Retinal pigment epithelial cell (primary cell): ENCODE data around the gene HSPB1.

Experiments used
- DNase-seq: peaks from one replicate; pipeline ENCODE4 v3.0.0-alpha.2; 2010; ENCODE audit warnings: low read depth
- H3K4me3 ChIP-seq: 2 replicates; pipeline ENCODE4 v1.5.1; 2011; ENCODE audit warnings: mild to moderate bottlenecking, low read length, control low read depth, moderate library complexity
- TF ChIP-seq, protein P1 (sequence below): conservative IDR thresholded peaks from 2 replicates; pipeline ENCODE4 v1.5.1; 2011; ENCODE audit warnings: low read depth, low read length, control low read depth, inconsistent platforms

HSPB1 gene

DNA sequence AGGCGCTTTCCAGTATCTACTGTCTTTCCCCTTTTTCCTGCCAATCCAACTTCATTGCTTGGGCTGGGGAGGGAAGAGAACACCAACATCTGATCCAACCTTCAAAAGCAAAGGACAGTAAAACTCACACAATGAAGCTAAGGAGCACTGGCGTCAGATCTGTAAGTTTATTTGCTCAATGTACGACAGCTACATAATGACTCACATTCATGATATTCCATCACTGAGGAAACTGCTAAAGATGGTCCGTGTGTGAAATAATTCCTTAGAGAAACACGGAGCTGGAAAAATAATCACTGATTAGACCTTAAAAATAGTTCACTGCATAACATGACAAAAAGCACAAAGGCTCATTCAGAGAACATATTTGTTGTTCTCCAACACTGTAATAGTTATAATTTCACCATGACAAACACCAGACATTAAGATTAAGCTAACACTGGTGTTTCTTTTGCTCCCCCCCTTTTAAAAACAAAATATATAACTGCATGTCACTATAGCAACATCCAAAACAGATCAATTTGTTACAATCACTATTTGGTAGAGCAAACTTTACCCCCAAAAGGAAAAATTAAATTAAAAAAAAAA is 24.3 kb downstream of the HSPB1 start:
- TF ChIP-seq, protein P1, sequence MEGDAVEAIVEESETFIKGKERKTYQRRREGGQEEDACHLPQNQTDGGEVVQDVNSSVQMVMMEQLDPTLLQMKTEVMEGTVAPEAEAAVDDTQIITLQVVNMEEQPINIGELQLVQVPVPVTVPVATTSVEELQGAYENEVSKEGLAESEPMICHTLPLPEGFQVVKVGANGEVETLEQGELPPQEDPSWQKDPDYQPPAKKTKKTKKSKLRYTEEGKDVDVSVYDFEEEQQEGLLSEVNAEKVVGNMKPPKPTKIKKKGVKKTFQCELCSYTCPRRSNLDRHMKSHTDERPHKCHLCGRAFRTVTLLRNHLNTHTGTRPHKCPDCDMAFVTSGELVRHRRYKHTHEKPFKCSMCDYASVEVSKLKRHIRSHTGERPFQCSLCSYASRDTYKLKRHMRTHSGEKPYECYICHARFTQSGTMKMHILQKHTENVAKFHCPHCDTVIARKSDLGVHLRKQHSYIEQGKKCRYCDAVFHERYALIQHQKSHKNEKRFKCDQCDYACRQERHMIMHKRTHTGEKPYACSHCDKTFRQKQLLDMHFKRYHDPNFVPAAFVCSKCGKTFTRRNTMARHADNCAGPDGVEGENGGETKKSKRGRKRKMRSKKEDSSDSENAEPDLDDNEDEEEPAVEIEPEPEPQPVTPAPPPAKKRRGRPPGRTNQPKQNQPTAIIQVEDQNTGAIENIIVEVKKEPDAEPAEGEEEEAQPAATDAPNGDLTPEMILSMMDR, result no peak
- no peak for DNase-seq
- H3K4me3 ChIP-seq, result no peak overlapping the region

DNA sequence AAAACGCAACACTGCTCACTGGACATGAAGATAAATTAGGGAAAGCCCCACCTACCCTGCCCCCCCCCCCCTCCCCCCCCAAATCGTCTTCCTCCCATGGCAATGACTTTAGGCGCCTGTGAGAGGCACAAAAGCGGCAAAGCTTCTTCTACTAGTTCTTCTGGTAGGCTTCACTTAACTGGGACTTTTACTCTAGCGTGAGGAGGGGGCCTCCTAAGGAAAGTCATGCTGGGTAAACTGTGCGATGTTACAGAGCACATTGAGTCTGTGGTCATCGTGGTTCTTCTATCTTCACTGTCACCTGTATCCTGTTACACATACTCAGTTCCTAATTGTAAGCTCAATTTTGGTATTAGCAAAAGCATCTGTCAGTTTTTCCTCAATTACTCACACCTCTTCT is 25.1 kb downstream of the HSPB1 start:
- TF ChIP-seq, protein P1, result no peak

GRCh38 chr7:76328389-76328788 is 25.9 kb downstream of the HSPB1 start:
- TF ChIP-seq, protein P1, result no peak
- DNase-seq, result no peak
- no peak overlapping the region for H3K4me3 ChIP-seq

More for the DNA sequence above, 25.1 kb downstream of the HSPB1 start:
- no peak overlapping the region for H3K4me3 ChIP-seq
- no peak for DNase-seq

DNA sequence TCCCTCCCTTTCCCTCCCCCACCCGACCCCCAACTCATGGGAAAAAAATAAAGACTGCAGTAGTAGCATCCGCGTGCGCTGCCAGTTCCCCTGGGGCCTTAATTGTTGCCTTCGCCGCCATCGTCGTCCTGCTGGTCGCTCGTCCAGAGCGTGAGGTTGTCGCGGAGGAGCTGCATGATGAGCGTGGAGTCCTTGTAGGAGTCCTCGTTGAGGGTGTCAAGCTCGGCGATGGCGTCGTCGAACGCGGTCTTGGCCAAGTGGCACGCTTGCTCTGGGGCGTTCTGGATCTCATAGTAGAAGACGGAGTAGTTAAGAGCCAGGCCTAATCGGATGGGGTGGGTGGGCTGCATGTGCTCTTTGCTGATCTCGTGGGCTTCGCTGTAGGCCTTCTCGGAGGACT is 27.0 kb downstream of the HSPB1 start:
- H3K4me3 ChIP-seq, result no peak overlapping the region
- TF ChIP-seq, protein P1, result no peak
- no peak for DNase-seq

- TF ChIP-seq, protein P1, result no peak
- no peak for DNase-seq
Observed at GRCh38 chr7:76330261-76330660, 27.8 kb downstream of the HSPB1 start.

GRCh38 chr7:76330673-76331072 is 28.2 kb downstream of the HSPB1 start:
- no peak overlapping the region for H3K4me3 ChIP-seq
- TF ChIP-seq, protein P1, result no peak
- no peak for DNase-seq

More at GRCh38 chr7:76330261-76330660, 27.8 kb downstream of the HSPB1 start:
- H3K4me3 ChIP-seq, result no peak overlapping the region

GRCh38 chr7:76332078-76332477 is 29.6 kb downstream of the HSPB1 start:
- H3K4me3 ChIP-seq, result no peak overlapping the region
- TF ChIP-seq, protein P1, result no peak
- DNase-seq, result no peak
